ENCODE data around the gene SELENOF.
"Not testable (repeated sequence)": the region's sequence is repeated elsewhere in the genome, so short reads cannot be mapped to it uniquely, and the experiment has no call there.

Gene SELENOF

GRCh38 chr1:86913399-86913895 is 479 bp downstream of the SELENOF start:
- DNase-seq (ENCODE audit: extremely low read depth, low read depth) = no peak
- no peak for TF ChIP-seq CTCF (IDR thresholded peaks at IDR 0.05; ENCODE audit: low read depth, low read length, missing control alignments)
- peak overlapping the region; percentile 100 for H3K4me3 ChIP-seq (replicated peaks; ENCODE audit: low read depth, low read length)

- no peak for TF ChIP-seq CTCF (IDR thresholded peaks at IDR 0.05; ENCODE audit: low read depth, low read length, missing control alignments)
- no peak for DNase-seq (ENCODE audit: extremely low read depth, low read depth)
- H3K4me3 ChIP-seq (replicated peaks; ENCODE audit: low read depth, low read length) = peak overlapping the region; percentile 100
Measured at GRCh38 chr1:86912281-86912900, 1.5 kb downstream of the SELENOF start.

DNA sequence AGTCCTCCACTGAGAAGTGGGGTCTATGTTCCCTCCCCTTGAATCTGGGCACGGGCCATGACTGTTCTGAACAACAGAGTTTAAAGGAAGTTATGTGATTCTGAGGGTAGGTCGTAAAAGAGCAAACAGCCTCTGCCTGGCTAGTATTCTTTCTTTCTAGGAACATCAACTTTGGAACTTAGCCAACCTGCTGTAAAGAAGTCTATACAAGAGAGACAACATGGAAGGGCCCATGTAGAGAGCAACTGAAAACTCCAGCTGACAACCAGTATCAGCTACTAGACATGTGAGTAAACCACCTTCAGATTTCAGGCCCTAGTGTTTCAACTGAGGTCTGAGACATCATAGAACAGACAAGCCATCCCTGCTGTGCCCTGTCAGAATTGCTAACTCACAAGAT is 7.5 kb downstream of the SELENOF start:
- DNase-seq (ENCODE audit: extremely low read depth, low read depth) = no peak

DNA sequence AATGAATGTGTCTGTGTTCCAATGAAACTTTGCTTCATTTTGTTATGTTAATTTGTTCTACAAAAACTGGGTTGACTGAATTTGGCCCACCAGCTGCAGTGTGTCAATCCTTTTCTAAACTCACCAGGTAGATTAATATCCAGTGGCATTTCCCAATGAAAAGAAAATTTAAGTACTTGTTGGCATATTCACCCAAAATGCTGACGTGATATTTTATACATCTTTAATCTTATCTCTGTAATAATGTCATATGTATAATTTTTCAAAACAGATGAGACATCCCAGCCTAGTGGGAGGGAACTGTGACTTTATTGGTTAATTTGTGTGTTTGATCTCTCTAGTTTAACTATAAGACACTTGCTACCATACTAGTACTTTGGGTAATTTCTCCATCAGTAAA is 8.1 kb downstream of the SELENOF start:
- no peak for DNase-seq (ENCODE audit: extremely low read depth, low read depth)
- TF ChIP-seq CTCF (IDR thresholded peaks at IDR 0.05; ENCODE audit: low read depth, low read length, missing control alignments) = no peak
- H3K4me3 ChIP-seq (replicated peaks; ENCODE audit: low read depth, low read length) = no peak overlapping the region

More for the DNA sequence above, 7.5 kb downstream of the SELENOF start:
- no peak overlapping the region for H3K4me3 ChIP-seq (replicated peaks; ENCODE audit: low read depth, low read length)
- TF ChIP-seq CTCF (IDR thresholded peaks at IDR 0.05; ENCODE audit: low read depth, low read length, missing control alignments) = no peak

DNA sequence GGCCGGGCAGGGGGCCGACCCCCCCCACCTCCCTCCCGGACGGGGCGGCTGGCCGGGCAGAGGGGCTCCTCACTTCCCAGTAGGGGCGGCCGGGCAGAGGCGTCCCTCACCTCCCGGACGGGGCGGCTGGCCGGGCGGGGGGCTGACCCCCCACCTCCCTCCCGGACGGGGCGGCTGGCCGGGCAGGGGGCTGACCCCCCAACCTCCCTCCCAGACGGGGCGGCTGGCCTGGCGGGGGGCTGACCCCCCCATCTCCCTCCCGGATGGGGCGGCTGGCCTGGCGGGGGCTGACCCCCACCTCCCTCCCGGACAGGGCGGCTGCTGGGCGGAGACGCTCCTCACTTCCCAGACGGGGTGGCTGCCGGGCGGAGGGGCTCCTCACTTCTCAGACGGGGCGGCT is 14.5 kb downstream of the SELENOF start:
- not testable (repeated sequence) for DNase-seq (ENCODE audit: extremely low read depth, low read depth)

DNA sequence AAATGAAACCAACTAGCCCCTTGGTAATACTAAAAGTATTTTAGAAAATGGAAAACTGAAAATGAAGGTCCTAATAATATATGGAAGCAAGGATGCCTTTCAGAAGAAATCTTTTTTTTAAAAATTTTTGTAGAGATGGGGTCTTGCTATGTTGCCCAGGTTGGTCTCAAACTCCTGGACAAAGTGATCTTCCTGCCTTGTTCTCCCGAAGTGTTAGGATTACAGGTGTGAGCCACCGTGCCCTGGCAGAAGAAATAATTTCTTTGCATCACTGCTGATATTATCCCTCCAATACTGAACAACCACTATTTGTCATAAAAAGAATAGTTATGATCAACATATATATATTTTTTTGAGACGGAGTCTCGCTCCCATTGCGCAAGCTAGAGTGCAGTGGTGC is 25.6 kb downstream of the SELENOF start:
- no peak for DNase-seq (ENCODE audit: extremely low read depth, low read depth)
- H3K4me3 ChIP-seq (replicated peaks; ENCODE audit: low read depth, low read length) = no peak overlapping the region
- TF ChIP-seq CTCF (IDR thresholded peaks at IDR 0.05; ENCODE audit: low read depth, low read length, missing control alignments) = no peak

More for the DNA sequence above, 14.5 kb downstream of the SELENOF start:
- not testable (repeated sequence) for H3K4me3 ChIP-seq (replicated peaks; ENCODE audit: low read depth, low read length)

- no peak for DNase-seq (ENCODE audit: extremely low read depth, low read depth)
- no peak for TF ChIP-seq CTCF (IDR thresholded peaks at IDR 0.05; ENCODE audit: low read depth, low read length, missing control alignments)
- H3K4me3 ChIP-seq (replicated peaks; ENCODE audit: low read depth, low read length) = no peak overlapping the region
Measured at GRCh38 chr1:86887479-86888162, 26.3 kb downstream of the SELENOF start.

All from HFF-Myc (cell line).